ENCODE results near the gene BTBD3.
A peak's percentile ranks its signal among the peaks of the same experiment; 100 is the strongest.

The BTBD3 gene

GRCh38 chr20:11918391-11918845 is 725 bp downstream of the BTBD3 start:
- peak; percentile 25 for DNase-seq

DNA sequence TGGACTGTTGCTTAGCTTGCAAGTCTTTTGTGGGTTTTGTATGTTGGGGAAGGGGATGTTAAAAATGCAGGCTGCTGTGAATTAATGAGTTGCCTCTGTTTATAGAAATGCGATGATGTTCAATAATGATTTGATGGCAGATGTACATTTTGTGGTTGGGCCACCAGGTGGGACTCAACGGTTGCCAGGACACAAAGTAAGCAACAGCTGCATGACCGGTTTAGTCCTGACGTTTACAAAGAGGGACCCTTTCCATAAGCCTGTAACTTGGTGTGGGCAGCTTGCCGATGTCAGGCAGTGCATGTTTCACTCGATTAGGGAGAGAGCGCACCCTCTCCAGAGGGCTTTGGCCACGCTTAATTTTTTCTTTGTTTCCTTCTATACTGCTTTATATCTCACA is 1.3 kb downstream of the BTBD3 start:
- no peak for DNase-seq

- DNase-seq, result peak; percentile 54
These were observed 1.9 kb downstream of the BTBD3 start for GRCh38 chr20:11919581-11919980.

GRCh38 chr20:11920083-11920482 is 2.4 kb downstream of the BTBD3 start:
- no peak for DNase-seq

GRCh38 chr20:11921321-11921720 is 3.6 kb downstream of the BTBD3 start:
- DNase-seq, result no peak

DNA sequence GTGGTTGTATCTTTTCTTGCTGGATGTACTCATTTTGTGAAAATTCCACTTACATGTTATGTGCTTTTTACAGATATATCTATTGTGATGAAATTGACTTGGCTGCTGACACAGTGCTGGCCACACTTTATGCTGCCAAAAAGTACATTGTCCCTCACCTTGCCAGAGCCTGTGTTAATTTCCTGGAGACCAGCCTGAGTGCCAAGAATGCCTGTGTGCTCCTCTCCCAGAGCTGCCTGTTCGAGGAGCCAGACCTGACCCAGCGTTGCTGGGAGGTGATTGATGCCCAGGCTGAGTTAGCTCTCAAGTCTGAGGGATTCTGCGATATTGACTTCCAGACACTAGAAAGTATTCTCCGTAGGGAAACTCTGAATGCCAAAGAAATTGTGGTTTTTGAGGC is 4.9 kb downstream of the BTBD3 start:
- peak; percentile 36 for DNase-seq

GRCh38 chr20:11924923-11925322 is 7.2 kb downstream of the BTBD3 start:
- DNase-seq, result no peak

GRCh38 chr20:11926292-11926998 is 8.8 kb downstream of the BTBD3 start:
- peak; percentile 25 for DNase-seq

DNA sequence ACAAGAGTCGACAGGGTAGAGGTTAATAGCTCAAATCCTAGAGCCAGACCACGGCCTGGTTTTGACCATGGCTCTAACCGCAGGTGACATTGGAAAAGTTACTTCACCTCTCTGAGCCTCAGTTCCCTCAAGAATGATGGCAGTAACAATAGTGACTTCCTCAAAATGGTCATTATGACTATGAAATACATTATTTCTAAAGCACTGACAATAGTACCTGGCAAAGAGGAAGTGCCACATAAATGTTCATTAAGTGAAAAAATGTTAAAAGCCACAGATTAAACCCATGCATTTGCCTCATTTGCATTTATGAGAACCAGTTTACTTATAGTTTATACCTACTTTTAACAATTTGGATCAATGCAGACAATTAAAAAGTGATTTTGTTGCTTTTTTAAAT is 12.3 kb downstream of the BTBD3 start:
- DNase-seq, result no peak

GRCh38 chr20:11935212-11936154 is 17.8 kb downstream of the BTBD3 start:
- DNase-seq, result no peak

GRCh38 chr20:11936157-11936556 is 18.5 kb downstream of the BTBD3 start:
- no peak for DNase-seq

- DNase-seq, result no peak
These were observed 19.5 kb downstream of the BTBD3 start for GRCh38 chr20:11937230-11937629.

DNA sequence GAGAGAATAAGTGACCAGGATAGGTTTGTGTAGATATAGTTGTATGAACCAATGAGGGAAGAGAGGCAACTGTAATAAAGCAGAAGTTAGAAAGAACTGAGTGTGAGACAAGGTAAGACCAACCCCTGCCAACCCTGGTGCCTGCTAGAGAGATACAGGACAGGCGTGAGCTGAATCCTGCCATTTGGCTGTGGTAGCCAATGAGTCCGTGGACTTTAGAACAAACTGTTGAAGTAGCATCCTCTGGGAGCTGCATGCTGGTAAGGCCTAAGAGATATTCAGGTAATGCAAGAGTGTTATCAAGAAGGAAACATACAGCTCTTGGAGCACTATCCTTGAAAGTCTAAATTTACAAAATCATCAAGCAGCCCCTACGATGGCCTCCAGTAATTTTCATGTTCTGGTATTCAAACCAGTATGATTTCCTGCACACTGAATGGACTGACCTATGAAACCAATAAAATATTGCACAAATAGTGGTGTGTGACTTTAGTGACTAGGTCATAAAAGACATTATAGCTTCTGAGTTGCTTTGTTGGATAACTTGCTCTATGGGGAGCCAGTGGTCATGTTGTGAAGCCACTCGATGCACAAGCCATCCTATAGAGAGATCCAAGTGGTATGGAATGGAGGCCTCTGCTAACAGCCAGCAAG is 24.0 kb downstream of the BTBD3 start:
- DNase-seq, result no peak

GRCh38 chr20:11943778-11944177 is 26.1 kb downstream of the BTBD3 start:
- no peak for DNase-seq

DNA sequence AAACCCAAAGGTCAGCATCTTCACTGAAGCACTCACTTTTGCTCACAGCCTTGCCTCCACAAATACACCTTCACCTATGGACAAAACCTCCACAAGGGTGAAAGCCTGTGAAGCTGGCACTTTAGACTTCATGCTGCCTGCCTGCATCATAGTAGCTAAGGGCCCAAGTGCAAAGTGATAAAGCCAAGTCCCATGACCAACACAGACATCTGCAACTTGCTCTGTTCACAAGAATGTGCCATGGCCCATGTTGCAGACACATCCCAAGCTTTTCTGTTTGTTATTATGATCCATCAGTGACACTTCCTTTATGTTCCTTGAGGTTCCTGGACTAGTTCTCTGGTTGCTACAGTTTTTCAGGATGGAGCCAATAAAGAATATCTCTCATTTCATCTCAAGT is 31.1 kb downstream of the BTBD3 start:
- DNase-seq, result no peak

DNA sequence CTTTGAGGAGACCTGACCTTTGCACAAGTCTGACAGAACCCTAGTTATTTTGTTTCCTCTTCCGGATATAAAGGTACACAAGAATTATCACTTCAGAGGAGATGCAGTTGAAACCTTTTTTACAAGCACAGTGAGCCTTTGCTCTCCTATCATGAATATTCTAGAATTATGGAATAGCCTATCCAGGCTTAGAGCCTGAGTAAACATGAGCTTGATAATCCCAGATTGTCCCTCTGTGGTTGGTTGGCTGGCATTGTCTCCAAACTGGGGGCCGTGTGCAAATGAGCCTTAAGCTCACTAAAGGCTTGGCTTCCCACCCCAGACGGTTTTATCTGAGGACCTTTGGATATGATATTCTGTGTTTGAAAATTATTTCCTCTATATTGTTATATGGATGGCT is 32.0 kb downstream of the BTBD3 start:
- DNase-seq, result no peak

GRCh38 chr20:11951696-11952095 is 34.0 kb downstream of the BTBD3 start:
- no peak for DNase-seq

- DNase-seq, result no peak
These were observed 34.9 kb downstream of the BTBD3 start for GRCh38 chr20:11952639-11953038.

GRCh38 chr20:11957911-11958310 is 40.2 kb downstream of the BTBD3 start:
- no peak for DNase-seq

DNA sequence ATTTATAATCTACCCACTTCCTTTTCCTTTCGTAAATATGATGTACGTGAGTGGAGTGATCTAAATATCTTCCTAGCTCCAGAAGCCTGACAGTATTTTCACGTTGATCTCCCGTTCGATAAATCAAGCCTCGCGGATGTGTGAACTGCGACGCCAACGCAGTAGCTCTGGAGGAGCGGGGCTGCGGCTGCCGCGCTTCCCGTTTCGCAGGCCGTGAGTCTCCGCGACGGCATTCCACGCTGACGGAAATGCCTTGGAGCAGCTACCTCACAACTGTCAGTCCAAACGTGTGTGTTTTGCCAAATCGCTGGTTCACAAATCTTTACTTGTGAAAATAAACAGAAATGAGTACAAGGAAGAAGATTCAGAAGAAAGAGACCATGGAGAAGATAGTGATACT is 41.2 kb downstream of the BTBD3 start:
- no peak for DNase-seq

- DNase-seq, result no peak
These were observed 47.9 kb downstream of the BTBD3 start for GRCh38 chr20:11965602-11966001.

- DNase-seq, result no peak
These were observed 48.5 kb downstream of the BTBD3 start for GRCh38 chr20:11966186-11966585.

- no peak for DNase-seq
These were observed 52.6 kb downstream of the BTBD3 start for GRCh38 chr20:11970243-11970836.

Measured in midbrain (tissue), 1 donor.